Esophagus muscularis mucosa (tissue), 3 donors: ENCODE measurements around the gene MAN1C1.

ENCODE experiments used
- POLR2A ChIP-seq: fragments of 450-650 bp; IDR thresholded peaks from one replicate; pipeline ENCODE4 v1.6.1; 2017; ENCODE audit warnings: antibody characterized with exemption, moderate library complexity, mild to moderate bottlenecking, low read depth
- POLR2AphosphoS5 ChIP-seq, 2 donors: sonication (generic); formaldehyde crosslinking; IDR thresholded peaks; one replicate each; pipeline ENCODE4 v1.6.1; 2017; ENCODE audit warnings: antibody characterized with exemption in 2 of 2
- TF ChIP-seq, protein P1 (sequence below), 3 experiments: fragments of 200-600 bp in 2 of 3; fragments of 450-650 bp in 1 of 3; sonication (generic) in 2 of 3; IDR thresholded peaks; one replicate each; pipeline ENCODE4 v1.5.1; 2017 to 2019; ENCODE audit warnings: antibody characterized with exemption in 3 of 3, mild to moderate bottlenecking in 2 of 3, moderate library complexity in 1 of 3

DNA sequence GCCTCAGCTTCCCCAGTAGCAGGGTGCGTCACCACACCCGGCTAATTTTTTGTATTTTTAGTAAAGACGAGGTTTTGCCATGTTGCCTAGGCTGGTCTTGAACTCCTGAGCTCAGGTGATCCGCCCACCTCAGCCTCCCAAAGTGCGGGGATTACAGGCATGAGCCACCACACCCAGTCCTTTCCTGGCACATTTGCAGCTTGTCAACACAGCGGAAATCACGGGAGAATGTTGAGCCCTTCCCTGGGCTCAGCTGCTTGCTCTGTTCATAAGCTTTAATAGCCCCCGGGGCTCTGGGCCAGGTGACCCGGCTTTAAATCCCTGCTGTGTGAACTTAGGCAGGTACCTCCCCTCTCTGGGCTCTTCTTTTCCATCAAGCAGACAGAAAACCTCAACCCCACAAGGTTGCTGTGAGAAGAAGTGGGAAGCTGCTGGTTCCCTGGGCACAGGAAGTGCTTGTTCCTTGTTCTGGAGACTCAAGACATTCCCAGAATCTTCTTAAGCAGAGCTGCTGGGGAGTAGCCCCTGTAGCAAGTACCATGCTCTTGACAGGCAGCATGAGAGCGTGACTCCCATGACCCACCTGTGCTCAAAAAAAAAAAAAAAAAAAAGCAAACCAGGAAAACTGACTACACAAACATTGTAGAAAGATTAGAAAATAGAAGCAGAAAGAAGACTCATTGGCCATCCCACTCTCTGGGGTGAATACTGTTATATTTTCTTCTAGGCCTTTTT is 168.9 kb downstream of the MAN1C1 start:
- TF ChIP-seq, protein P1, sequence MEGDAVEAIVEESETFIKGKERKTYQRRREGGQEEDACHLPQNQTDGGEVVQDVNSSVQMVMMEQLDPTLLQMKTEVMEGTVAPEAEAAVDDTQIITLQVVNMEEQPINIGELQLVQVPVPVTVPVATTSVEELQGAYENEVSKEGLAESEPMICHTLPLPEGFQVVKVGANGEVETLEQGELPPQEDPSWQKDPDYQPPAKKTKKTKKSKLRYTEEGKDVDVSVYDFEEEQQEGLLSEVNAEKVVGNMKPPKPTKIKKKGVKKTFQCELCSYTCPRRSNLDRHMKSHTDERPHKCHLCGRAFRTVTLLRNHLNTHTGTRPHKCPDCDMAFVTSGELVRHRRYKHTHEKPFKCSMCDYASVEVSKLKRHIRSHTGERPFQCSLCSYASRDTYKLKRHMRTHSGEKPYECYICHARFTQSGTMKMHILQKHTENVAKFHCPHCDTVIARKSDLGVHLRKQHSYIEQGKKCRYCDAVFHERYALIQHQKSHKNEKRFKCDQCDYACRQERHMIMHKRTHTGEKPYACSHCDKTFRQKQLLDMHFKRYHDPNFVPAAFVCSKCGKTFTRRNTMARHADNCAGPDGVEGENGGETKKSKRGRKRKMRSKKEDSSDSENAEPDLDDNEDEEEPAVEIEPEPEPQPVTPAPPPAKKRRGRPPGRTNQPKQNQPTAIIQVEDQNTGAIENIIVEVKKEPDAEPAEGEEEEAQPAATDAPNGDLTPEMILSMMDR (IDR thresholded peaks at IDR 0.05): no peak
- TF ChIP-seq POLR2A: no peak
- TF ChIP-seq POLR2AphosphoS5 (IDR thresholded peaks at IDR 0.05): no peak
